Amniotic stem cell (primary cell): Measurements from ENCODE around the gene TRMT61A.
A peak's percentile ranks its signal among the peaks of the same experiment; 100 is the strongest.

Source experiments
- DNase-seq: peaks from one replicate; lab custom pipeline; 2025; lab: John Stamatoyannopoulos, UW

TRMT61A gene

GRCh38 chr14:103528587-103529382 lies at the start of gene TRMT61A:
TRMT61A (plus strand) TSS chr14:103529196; CDS start chr14:103529979, 783 bp downstream.
- peak; percentile 77 for DNase-seq

GRCh38 chr14:103480595-103480994 lies 48.4 kb upstream of the TRMT61A start:
- DNase-seq, result no peak

GRCh38 chr14:103483600-103483999 lies 45.4 kb upstream of the TRMT61A start:
- peak; percentile 35 for DNase-seq

GRCh38 chr14:103485504-103485903 lies 43.5 kb upstream of the TRMT61A start:
- no peak for DNase-seq

GRCh38 chr14:103488071-103488470 lies 40.9 kb upstream of the TRMT61A start:
- DNase-seq, result no peak

GRCh38 chr14:103488960-103489359 lies 40.0 kb upstream of the TRMT61A start:
- DNase-seq, result no peak

- DNase-seq, result no peak
Observed at GRCh38 chr14:103489621-103490020, 39.4 kb upstream of the TRMT61A start.

GRCh38 chr14:103491691-103492090 lies 37.3 kb upstream of the TRMT61A start:
- no peak for DNase-seq

- no peak for DNase-seq
Observed at GRCh38 chr14:103492156-103492925, 36.7 kb upstream of the TRMT61A start.

- DNase-seq, result no peak
Observed at GRCh38 chr14:103495854-103496253, 33.1 kb upstream of the TRMT61A start.

GRCh38 chr14:103496776-103497175 lies 32.2 kb upstream of the TRMT61A start:
- DNase-seq, result no peak

- no peak for DNase-seq
Observed at GRCh38 chr14:103499709-103500108, 29.3 kb upstream of the TRMT61A start.

GRCh38 chr14:103500148-103500990 lies 28.6 kb upstream of the TRMT61A start:
- DNase-seq, result peak; percentile 79

- DNase-seq, result no peak
Observed at GRCh38 chr14:103501041-103501870, 27.7 kb upstream of the TRMT61A start.

GRCh38 chr14:103501921-103502669 lies 26.9 kb upstream of the TRMT61A start:
- DNase-seq, result no peak

GRCh38 chr14:103502877-103503276 lies 26.1 kb upstream of the TRMT61A start:
- no peak for DNase-seq

GRCh38 chr14:103503296-103503695 lies 25.7 kb upstream of the TRMT61A start:
- DNase-seq, result no peak

- no peak for DNase-seq
Observed at GRCh38 chr14:103504991-103505565, 23.9 kb upstream of the TRMT61A start.

- no peak for DNase-seq
Observed at GRCh38 chr14:103507751-103508150, 21.2 kb upstream of the TRMT61A start.
